HepG2 (cell line): ENCODE measurements around the gene HPD. TPM values are rescaled to one million over a fixed set of nuclear protein-coding genes. Genes with fewer than 3 reads are reported as not detected.

Experiments used
- BHLHE40 ChIP-seq: IDR thresholded peaks from 2 replicates; pipeline ENCODE4 v1.6.1; 2011; ENCODE audit warnings: low read length, improper control_type of control experiment
- ELF3 ChIP-seq: IDR thresholded peaks from 2 replicates; pipeline ENCODE4 v1.6.1; 2016; ENCODE audit warnings: missing genetic modification reagents, missing compliant biosample characterization
- GATAD2A ChIP-seq: IDR thresholded peaks from 2 replicates; pipeline ENCODE4 v1.6.1; 2016
- MYC ChIP-seq: sonication (generic); formaldehyde crosslinking; IDR thresholded peaks from 2 replicates; pipeline ENCODE4 v1.9.0; 2021; ENCODE audit warnings: missing genetic modification reagents, borderline replicate concordance
- RBFOX2 ChIP-seq: fragments of 200-400 bp; formaldehyde crosslinking; IDR thresholded peaks from 2 replicates; pipeline ENCODE4 v1.6.1; 2017; ENCODE audit warnings: low read depth, mild to moderate bottlenecking, low read length
- TEAD3 ChIP-seq: optimal IDR thresholded peaks from 2 replicates; pipeline ENCODE3; 2016; ENCODE audit warnings: borderline replicate concordance
- TOE1 ChIP-seq: sonication (generic); formaldehyde crosslinking; IDR thresholded peaks from 2 replicates; pipeline ENCODE4 v1.4.0; 2020; ENCODE audit warnings: mild to moderate bottlenecking, missing genetic modification reagents
- XRCC5 ChIP-seq: fragments of 200-400 bp; formaldehyde crosslinking; optimal IDR thresholded peaks from 2 replicates; pipeline ENCODE3; 2017; ENCODE audit warnings: mild to moderate bottlenecking, low read length
- ZBTB38 ChIP-seq: sonication (generic); formaldehyde crosslinking; IDR thresholded peaks from 2 replicates; pipeline ENCODE4 v1.5.1; 2020; ENCODE audit warnings: mild to moderate bottlenecking, missing genetic modification reagents
- ZBTB7A ChIP-seq: sonication (generic); formaldehyde crosslinking; IDR thresholded peaks from 2 replicates; pipeline ENCODE4 v1.8.0; 2022; ENCODE audit warnings: mild to moderate bottlenecking, missing genetic modification reagents
- ZFX ChIP-seq: sonication (generic); formaldehyde crosslinking; IDR thresholded peaks from 2 replicates; pipeline ENCODE4 v1.4.0; 2020; ENCODE audit warnings: mild to moderate bottlenecking, low read depth, missing genetic modification reagents, moderate library complexity
- ZMYM3 ChIP-seq: sonication (generic); formaldehyde crosslinking; IDR thresholded peaks from 2 replicates; pipeline ENCODE4 v1.5.1; 2020; ENCODE audit warnings: mild to moderate bottlenecking, missing genetic modification reagents
- ZNF430 ChIP-seq: sonication (generic); formaldehyde crosslinking; IDR thresholded peaks from 2 replicates; pipeline ENCODE4 v1.9.0; 2021; ENCODE audit warnings: mild to moderate bottlenecking, missing genetic modification reagents
- ZNF468 ChIP-seq: sonication (generic); formaldehyde crosslinking; IDR thresholded peaks from 2 replicates; pipeline ENCODE4 v1.8.0; 2022; ENCODE audit warnings: mild to moderate bottlenecking, moderate library complexity, missing genetic modification reagents
- polyA plus RNA-seq, 8 experiments: library from polyadenylated mRNA; depleted of rRNA in 3 of 8; stranded (reverse) in 7 of 8; unstranded in 1 of 8; fragments of >200 nt; fragmentation: Illumina TruSeq in 4 of 8; extraction: Trizol in 4 of 8; gene quantifications; 2 replicates each; pipeline versions ENCODE4 v1.2.1 to v1.2.3, GENCODE V29; 2011 to 2016; ENCODE audit warnings: low read depth in 4 of 8, missing spikeins in 1 of 8, mixed read lengths in 1 of 8; ENCODE audit not compliant: insufficient read depth in 1 of 8
- total RNA-seq, 5 experiments: library from RNA; depleted of rRNA; stranded (reverse); fragments of >200 nt; fragmentation: Illumina TruSeq; extraction: Trizol; gene quantifications; 2 replicates each; pipeline ENCODE4 v1.2.3, GENCODE V29; 2016; ENCODE audit warnings: low read depth in 1 of 5
- TF ChIP-seq, protein P1 (sequence below): sonication (generic); formaldehyde crosslinking; IDR thresholded peaks from 2 replicates; pipeline ENCODE4 v1.8.0; 2022; ENCODE audit warnings: missing genetic modification reagents, mild to moderate bottlenecking, borderline replicate concordance
- TF ChIP-seq, protein P2 (sequence below): sonication (generic); formaldehyde crosslinking; IDR thresholded peaks from 2 replicates; pipeline ENCODE4 v1.4.0; 2020; ENCODE audit warnings: mild to moderate bottlenecking, missing genetic modification reagents
- TF ChIP-seq, protein P3 (sequence below): sonication (generic); formaldehyde crosslinking; IDR thresholded peaks from 2 replicates; pipeline ENCODE4 v1.8.1; 2023; ENCODE audit warnings: mild to moderate bottlenecking, missing genetic modification reagents
- TF ChIP-seq, protein P4 (sequence below): IDR thresholded peaks from 2 replicates; pipeline ENCODE4 v1.4.0; 2020; ENCODE audit warnings: mild to moderate bottlenecking, missing genetic modification reagents
- TF ChIP-seq, protein P5 (sequence below): sonication (generic); formaldehyde crosslinking; IDR thresholded peaks from 2 replicates; pipeline ENCODE4 v1.4.0; 2020; ENCODE audit warnings: missing genetic modification reagents, borderline replicate concordance

Gene HPD
- total and polyA plus RNA-seq, 2 of the 13 experiments (the other 11 are each of a cell fraction or from before 2014, with no cell fraction given) = 120 to 195 TPM

DNA sequence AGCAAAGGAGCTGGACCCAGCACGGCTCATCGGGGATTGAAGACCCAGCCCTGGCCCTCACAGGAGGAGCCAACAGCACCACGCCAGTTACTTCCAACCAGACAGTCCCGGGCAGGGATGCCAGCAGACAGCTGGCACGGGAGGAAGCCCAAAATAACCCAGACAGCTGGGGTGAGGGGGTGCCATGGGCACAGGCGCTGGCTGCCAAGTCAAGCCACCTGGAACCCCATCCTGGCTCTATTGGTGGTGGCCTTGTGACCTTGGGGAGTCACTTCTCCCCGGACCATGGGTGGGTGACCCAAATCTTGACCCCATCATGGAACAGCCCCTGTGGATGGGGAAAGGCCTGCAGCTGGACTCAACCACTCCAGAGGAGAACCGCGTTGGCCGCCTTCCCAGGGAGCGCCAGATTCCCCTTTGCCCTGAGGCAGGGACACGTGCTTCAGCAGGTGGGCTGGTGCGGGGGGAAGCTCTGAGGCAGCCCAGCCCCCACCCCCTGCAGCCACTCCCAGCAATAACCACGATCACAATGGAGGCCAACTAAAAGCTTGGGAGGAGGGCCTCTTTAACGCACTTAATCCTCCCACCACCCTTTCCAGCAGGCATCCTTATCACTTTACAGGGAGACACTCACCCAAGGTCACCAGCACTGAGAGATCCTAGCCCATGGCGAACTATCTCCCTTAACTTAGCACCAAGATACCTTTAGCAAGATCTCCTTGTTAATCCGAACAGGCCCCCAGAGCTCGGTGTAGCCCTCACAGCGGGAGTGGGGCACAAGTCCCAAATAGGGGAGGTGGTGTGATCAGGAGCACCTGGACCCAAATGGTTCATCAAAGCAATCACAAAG lies 60.5 kb downstream of the HPD start (continued):
- TF ChIP-seq ELF3 (CRISPR knock-in tag) (0 out of 2 replicates have a peak, but pooled peaks have one; percentile 21), ZFX (peak; percentile 70), ZBTB38 (CRISPR knock-in tag) (peak; percentile 51; the same call in 1 of the 2 replicates), BHLHE40 (peak; percentile 70), ZBTB7A (CRISPR knock-in tag) (peak; percentile 82), GATAD2A (CRISPR knock-in tag) (peak; percentile 55; the same call in 1 of the 2 replicates), ZNF468 (no peak), TEAD3 (CRISPR knock-in tag) (peak; percentile 52), ZMYM3 (no peak), MYC (CRISPR knock-in tag) (peak; percentile 93), RBFOX2 (0 out of 2 replicates have a peak, but pooled peaks have one; percentile 59), XRCC5 (peak; percentile 43), TOE1 (CRISPR knock-in tag) (no peak), ZNF430 (CRISPR knock-in tag) (0 out of 2 replicates have a peak, but pooled peaks have one; percentile 37)
- TF ChIP-seq, protein P1, sequence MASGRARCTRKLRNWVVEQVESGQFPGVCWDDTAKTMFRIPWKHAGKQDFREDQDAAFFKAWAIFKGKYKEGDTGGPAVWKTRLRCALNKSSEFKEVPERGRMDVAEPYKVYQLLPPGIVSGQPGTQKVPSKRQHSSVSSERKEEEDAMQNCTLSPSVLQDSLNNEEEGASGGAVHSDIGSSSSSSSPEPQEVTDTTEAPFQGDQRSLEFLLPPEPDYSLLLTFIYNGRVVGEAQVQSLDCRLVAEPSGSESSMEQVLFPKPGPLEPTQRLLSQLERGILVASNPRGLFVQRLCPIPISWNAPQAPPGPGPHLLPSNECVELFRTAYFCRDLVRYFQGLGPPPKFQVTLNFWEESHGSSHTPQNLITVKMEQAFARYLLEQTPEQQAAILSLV (CRISPR knock-in tag) = 0 out of 2 replicates have a peak, but pooled peaks have one; percentile 42
- TF ChIP-seq, protein P2, sequence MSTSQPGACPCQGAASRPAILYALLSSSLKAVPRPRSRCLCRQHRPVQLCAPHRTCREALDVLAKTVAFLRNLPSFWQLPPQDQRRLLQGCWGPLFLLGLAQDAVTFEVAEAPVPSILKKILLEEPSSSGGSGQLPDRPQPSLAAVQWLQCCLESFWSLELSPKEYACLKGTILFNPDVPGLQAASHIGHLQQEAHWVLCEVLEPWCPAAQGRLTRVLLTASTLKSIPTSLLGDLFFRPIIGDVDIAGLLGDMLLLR (CRISPR knock-in tag) = 0 out of 2 replicates have a peak, but pooled peaks have one; percentile 16
- TF ChIP-seq, protein P3, sequence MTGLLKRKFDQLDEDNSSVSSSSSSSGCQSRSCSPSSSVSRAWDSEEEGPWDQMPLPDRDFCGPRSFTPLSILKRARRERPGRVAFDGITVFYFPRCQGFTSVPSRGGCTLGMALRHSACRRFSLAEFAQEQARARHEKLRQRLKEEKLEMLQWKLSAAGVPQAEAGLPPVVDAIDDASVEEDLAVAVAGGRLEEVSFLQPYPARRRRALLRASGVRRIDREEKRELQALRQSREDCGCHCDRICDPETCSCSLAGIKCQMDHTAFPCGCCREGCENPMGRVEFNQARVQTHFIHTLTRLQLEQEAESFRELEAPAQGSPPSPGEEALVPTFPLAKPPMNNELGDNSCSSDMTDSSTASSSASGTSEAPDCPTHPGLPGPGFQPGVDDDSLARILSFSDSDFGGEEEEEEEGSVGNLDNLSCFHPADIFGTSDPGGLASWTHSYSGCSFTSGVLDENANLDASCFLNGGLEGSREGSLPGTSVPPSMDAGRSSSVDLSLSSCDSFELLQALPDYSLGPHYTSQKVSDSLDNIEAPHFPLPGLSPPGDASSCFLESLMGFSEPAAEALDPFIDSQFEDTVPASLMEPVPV (CRISPR knock-in tag) = no peak; the same call in 1 of the 2 replicates
- TF ChIP-seq, protein P4, sequence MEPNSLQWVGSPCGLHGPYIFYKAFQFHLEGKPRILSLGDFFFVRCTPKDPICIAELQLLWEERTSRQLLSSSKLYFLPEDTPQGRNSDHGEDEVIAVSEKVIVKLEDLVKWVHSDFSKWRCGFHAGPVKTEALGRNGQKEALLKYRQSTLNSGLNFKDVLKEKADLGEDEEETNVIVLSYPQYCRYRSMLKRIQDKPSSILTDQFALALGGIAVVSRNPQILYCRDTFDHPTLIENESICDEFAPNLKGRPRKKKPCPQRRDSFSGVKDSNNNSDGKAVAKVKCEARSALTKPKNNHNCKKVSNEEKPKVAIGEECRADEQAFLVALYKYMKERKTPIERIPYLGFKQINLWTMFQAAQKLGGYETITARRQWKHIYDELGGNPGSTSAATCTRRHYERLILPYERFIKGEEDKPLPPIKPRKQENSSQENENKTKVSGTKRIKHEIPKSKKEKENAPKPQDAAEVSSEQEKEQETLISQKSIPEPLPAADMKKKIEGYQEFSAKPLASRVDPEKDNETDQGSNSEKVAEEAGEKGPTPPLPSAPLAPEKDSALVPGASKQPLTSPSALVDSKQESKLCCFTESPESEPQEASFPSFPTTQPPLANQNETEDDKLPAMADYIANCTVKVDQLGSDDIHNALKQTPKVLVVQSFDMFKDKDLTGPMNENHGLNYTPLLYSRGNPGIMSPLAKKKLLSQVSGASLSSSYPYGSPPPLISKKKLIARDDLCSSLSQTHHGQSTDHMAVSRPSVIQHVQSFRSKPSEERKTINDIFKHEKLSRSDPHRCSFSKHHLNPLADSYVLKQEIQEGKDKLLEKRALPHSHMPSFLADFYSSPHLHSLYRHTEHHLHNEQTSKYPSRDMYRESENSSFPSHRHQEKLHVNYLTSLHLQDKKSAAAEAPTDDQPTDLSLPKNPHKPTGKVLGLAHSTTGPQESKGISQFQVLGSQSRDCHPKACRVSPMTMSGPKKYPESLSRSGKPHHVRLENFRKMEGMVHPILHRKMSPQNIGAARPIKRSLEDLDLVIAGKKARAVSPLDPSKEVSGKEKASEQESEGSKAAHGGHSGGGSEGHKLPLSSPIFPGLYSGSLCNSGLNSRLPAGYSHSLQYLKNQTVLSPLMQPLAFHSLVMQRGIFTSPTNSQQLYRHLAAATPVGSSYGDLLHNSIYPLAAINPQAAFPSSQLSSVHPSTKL (CRISPR knock-in tag) = peak; percentile 69
- TF ChIP-seq, protein P5, sequence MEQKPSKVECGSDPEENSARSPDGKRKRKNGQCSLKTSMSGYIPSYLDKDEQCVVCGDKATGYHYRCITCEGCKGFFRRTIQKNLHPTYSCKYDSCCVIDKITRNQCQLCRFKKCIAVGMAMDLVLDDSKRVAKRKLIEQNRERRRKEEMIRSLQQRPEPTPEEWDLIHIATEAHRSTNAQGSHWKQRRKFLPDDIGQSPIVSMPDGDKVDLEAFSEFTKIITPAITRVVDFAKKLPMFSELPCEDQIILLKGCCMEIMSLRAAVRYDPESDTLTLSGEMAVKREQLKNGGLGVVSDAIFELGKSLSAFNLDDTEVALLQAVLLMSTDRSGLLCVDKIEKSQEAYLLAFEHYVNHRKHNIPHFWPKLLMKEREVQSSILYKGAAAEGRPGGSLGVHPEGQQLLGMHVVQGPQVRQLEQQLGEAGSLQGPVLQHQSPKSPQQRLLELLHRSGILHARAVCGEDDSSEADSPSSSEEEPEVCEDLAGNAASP (CRISPR knock-in tag) = 0 out of 2 replicates have a peak, but pooled peaks have one; percentile 34
